Testis (tissue), 2 donors: ENCODE measurements around the gene ZNF33B.

Experiments used
- POLR2A ChIP-seq: fragments of 450-650 bp; IDR thresholded peaks from one replicate; pipeline ENCODE4 v1.6.1; 2017; ENCODE audit warnings: antibody characterized with exemption, mild to moderate bottlenecking, moderate library complexity
- TF ChIP-seq, protein P1 (sequence below), 3 experiments: fragments of 450-650 bp in 2 of 3; fragments of 200-600 bp in 1 of 3; sonication (generic) in 1 of 3; IDR thresholded peaks; one replicate each; pipeline ENCODE4 v1.5.1; 2016 to 2019; ENCODE audit warnings: antibody characterized with exemption in 3 of 3, mild to moderate bottlenecking in 2 of 3, moderate library complexity in 1 of 3

DNA sequence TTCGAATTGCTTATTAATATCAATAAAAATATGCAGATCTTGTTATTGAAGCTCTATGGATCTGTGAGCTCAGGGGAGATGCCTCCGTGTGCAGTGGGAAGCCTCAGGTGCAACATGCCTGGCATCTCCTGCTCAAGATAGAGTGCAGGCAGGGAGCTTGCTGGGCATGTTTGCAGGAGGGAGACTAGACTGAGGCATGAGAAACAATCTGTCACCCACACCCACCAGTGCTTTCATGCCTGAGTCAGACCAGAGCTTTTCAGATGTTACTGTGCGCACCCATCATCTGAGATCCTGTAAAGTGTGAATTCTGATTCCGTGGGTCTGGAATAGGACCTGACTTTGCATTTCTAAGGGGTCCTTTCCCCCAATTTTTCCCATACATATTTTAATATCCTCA lies 62.0 kb downstream of the ZNF33B start:
- TF ChIP-seq, protein P1, sequence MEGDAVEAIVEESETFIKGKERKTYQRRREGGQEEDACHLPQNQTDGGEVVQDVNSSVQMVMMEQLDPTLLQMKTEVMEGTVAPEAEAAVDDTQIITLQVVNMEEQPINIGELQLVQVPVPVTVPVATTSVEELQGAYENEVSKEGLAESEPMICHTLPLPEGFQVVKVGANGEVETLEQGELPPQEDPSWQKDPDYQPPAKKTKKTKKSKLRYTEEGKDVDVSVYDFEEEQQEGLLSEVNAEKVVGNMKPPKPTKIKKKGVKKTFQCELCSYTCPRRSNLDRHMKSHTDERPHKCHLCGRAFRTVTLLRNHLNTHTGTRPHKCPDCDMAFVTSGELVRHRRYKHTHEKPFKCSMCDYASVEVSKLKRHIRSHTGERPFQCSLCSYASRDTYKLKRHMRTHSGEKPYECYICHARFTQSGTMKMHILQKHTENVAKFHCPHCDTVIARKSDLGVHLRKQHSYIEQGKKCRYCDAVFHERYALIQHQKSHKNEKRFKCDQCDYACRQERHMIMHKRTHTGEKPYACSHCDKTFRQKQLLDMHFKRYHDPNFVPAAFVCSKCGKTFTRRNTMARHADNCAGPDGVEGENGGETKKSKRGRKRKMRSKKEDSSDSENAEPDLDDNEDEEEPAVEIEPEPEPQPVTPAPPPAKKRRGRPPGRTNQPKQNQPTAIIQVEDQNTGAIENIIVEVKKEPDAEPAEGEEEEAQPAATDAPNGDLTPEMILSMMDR (IDR thresholded peaks at IDR 0.05), result no peak
- TF ChIP-seq POLR2A, result no peak
